D721Med (cell line): ENCODE measurements around the gene NATD1.

Experiments
- DNase-seq: peaks from one replicate; pipeline ENCODE4 v3.0.0; 2011; ENCODE audit warnings: low spot score; ENCODE audit not compliant: insufficient read length
- FAIRE-seq: peaks from 2 replicates; lab custom pipeline; 2011; peaks lifted over from hg19 to GRCh38; lab: Jason Lieb, UNC
- TF ChIP-seq, protein P1 (sequence below): IDR thresholded peaks from 2 replicates; pipeline ENCODE4 v1.5.1; 2012; ENCODE audit warnings: mild to moderate bottlenecking, control low read depth; ENCODE audit not compliant: insufficient read depth; ENCODE audit errors: missing control alignments

The NATD1 gene

GRCh38 chr17:21288571-21289017, 35.4 kb upstream of the NATD1 start:
- FAIRE-seq (no peak), DNase-seq (no peak)
- TF ChIP-seq, protein P1, sequence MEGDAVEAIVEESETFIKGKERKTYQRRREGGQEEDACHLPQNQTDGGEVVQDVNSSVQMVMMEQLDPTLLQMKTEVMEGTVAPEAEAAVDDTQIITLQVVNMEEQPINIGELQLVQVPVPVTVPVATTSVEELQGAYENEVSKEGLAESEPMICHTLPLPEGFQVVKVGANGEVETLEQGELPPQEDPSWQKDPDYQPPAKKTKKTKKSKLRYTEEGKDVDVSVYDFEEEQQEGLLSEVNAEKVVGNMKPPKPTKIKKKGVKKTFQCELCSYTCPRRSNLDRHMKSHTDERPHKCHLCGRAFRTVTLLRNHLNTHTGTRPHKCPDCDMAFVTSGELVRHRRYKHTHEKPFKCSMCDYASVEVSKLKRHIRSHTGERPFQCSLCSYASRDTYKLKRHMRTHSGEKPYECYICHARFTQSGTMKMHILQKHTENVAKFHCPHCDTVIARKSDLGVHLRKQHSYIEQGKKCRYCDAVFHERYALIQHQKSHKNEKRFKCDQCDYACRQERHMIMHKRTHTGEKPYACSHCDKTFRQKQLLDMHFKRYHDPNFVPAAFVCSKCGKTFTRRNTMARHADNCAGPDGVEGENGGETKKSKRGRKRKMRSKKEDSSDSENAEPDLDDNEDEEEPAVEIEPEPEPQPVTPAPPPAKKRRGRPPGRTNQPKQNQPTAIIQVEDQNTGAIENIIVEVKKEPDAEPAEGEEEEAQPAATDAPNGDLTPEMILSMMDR = no peak

DNA sequence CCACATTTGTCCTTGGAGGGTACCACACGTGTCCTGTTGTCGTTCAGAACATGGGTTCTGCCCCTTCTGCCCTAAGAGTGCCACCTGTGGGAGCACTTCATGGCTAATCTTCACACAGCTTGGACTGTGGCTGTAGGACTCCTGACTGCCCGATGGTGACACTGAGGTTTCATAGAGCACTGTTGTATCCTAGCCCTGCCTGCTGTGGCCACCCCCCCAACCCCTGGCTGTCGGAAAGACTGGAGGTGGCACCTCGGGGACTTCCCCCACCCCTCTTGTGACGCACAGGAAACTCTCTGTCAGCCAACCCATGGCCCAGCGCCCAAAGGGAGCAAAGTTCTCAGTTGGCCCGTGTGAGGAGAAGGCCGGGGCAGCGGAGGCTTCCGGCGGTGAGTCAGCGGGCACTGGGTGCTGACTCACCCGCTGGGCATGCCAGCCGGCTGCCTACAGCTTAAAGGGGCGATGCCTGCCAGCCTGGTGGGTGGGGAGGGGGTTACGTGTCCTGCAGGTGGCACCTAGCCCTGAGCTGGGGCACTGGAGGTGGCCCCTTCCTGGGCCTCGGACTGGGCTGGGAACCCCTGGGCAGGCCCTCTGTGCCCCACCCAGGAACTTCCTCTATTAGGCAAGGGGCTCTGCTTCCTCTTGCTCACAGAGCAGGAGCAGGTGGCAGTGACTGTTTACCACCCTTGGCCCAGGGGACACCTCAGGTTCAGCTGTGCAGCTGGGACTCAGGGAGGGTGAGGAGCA, 34.7 kb upstream of the NATD1 start:
- TF ChIP-seq, protein P1 = no peak
- DNase-seq (no peak), FAIRE-seq (no peak)

DNA sequence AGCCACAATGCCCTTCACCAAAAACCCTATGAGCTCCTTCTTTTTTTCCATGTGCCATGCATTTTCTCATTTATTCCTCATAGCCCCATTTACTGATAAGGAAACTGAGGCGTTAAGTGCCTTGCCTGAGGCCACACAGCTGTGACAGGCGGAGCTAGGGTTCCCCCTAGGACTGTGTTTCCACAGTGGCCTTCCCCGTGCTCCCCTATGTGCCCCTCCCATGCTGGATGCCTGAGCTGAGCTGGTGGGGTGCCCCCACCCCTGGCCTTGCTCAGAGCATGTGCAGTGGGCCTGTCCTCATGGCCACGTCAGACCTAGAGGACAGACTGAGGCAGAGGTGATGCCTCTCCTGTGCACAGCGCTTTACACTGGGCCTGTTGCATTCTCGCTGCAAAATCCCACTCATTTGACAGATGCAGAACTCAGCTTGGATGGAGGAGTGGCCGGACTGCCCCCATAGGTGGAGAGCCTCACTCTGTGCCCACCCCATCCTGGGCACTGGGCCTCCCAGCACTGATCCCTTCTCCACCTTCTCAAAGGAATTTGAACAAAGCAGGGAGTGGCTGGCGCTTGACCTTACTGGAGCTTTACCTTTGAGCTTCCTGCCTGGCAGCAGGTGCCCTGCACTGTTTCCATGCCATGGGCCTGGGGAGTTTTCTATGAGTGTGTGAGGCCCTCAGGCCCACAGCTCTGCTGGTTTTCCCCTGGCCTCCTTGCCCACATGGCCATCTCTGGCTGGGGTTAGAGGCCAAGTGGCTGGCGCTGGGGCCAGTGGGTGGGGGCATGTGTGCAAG, 33.9 kb upstream of the NATD1 start:
- TF ChIP-seq, protein P1 = no peak
- DNase-seq = no peak
- FAIRE-seq = no peak

DNA sequence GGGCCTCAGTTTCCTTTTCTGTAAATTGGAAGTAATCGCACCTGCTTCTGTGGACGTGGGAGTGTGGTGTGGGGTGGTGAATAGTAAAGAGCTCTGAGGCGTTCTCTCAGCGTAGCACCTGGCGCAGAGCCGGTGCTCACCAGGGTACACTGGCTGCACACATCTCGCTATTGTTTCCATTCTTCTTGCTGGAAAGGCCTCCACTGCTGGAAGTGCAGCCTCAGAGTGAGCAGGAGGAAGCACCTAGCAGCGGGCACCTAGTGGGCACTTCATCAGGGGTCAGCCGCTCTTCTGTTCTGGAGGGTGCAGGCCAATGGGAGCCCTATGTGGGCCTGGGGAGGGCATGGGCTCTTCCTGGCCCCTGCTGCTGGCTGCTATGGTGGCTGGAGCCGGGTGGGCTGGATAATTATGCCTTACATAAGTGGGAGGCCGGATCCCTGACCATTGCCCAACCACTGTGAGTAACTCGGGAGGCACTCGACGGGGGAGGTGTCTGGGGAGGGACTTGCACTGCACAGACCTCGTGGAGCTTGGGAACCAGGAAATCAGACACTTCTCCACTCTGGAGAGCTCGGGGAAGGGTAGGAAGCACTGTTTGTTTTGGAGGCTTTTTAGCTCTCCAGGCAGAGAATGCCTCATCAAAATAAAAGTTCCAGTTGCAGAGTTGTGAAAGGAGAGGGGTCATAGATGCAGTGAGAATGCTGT, 33.0 kb upstream of the NATD1 start:
- TF ChIP-seq, protein P1 = no peak
- FAIRE-seq (no peak), DNase-seq (no peak)

DNA sequence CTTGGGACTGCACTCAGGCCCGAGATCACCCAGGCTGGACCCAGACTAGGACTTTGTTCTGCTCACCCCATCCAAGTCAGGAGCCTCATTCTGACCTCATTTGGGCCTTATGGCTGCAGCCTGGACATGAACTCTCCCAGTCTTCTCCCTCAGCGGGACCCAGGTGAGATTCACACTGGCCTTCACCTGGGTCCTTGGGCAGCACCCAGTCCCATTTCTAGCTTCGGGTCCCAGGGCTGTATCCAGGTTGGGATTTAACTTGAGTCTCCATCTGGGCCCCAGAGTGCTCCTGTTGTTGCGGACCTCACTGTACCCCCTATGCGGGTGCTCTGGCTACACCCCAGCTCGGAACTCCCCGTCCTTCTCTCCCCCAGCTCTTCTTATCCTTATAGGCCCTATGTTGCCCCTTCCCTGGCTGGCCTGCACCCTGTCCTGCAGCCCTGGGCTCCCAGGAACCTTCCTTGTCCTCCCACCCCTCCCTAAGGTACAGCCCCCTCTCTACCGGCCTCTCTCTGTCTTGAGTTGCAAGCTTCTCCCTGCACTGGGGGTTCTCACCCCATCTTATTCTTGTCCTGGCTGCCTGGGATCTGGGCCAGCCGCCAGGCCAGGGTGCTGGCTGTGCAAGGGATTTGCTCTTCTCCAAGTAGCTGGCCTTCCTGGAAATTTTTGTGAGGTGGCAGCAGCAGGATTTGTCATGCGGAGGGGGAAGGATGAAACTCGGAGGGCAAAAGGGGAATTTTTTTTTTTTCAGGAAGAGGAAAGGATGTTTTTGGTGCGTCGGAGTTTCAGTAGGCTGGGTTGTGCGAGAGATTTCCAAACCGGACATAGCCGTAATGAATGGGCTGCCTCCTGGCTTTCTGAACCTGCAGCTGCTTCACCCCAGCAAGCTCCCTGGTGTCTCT, 32.2 kb upstream of the NATD1 start:
- TF ChIP-seq, protein P1 = no peak
- FAIRE-seq (no peak), DNase-seq (no peak)

DNA sequence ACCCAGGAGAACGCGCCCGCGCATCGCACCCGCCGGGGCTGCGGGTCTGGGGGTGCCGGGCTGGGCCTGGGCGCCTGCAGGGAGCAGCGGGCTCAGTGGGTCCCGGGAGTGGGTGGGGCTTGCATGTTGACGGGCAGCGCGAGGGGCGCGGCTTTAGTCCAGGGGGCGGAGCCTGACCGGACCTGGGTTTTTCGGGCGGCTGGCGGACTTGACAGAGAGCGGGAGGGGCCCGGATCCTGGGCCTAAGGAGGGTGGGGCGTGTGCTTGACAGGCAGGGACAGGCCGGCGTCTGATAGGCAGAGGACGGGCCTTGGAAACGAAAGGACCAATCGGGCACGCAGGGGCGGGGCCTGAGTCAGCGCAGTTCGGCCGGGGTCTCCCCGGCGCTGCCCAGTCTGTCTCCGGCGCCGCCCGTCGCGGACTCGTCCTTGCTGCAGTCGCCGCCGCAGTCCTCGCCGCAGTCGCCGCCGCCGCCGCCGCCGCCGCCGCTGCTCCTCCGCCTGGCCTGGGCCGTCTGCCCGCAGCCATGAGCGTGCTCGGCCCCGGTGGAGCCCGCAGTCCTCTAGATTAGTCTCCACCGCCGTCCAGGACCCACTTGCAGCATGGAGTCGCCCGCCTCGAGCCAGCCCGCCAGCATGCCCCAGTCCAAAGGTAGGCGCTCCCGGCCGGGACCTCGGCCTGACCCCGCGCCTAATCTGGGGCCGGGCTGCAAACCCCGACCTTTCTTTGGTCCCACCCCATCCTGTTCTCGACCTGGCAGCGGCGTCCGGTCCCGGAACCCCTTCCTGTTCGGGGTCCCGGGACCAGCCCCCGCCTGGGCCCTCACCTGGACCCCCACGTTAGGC, 31.3 kb upstream of the NATD1 start, which contains the start of gene MAP2K3:
Gene MAP2K3, plus strand, starts transcription at position 393 of the 845 bp plus-strand sequence. Its CDS starts 210 bp downstream, at position 603.
- FAIRE-seq = no peak
- DNase-seq = peak; percentile 97
- TF ChIP-seq, protein P1 = no peak
